Measurements from ENCODE around the gene HECA. TPM values are rescaled to one million over a fixed set of nuclear protein-coding genes. Genes with fewer than 3 reads are reported as not detected.
"Not testable (repeated sequence)": the region's sequence is repeated elsewhere in the genome, so short reads cannot be mapped to it uniquely, and the experiment has no call there.

HECA gene
- total RNA-seq, 1 experiment from 2014 or later = 2.9 TPM

DNA sequence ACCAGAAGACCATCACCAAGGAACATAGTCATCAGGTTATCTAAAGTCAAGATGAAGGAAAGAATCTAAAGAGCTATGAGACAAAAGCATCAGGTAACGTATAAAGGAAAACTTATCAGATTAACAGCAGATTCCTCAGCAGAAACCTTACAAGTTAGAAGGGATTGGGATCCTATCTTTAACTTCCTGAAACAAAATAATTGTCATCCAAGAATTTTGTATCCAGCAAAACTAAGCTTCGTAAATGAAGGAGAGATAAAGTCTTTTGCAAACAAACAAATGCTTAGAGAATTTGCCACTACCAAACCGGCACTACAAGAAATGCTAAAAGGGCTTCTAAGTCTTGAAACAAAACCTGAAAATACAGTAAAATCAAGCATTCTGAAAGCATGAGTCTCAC, 71.0 kb downstream of the HECA start:
- no peak for DNase-seq (ENCODE audit: low spot score)

DNA sequence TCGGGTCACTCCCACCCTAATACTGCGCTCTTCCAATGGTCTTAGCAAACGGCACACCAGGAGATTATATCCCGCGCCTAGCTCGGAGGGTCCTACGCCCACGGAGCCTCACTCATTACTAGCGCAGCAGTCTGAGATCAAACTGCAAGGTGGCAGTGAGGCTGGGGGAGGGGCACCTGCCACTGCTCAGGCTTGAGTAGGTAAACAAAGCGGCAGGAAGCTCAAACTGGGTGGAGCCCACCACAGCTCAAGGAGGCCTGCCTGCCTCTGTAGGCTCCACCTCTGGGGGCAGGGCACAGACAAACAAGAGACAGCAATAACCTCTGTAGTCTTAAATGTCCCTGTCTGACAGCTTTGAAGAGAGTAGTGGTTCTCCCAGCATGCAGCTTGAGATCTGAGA, 75.9 kb downstream of the HECA start:
- not testable (repeated sequence) for DNase-seq (ENCODE audit: low spot score)

DNA sequence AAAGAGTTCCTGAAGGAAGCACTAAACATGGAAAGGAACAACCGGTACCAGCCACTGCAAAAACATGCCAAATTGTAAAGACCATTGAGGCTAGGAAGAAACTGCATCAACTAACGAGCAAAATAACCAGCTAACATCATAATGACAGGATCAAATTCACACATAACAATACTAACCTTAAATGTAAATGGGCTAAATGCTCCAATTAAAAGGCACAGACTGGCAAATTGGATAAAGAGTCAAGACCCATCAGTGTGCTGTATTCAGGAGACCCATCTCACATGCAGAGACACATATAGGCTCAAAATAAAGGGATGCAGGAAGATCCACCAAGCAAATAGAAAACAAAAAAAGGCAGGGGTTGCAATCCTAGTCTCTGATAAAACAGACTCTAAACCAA, 77.6 kb downstream of the HECA start:
- DNase-seq (ENCODE audit: low spot score) = not testable (repeated sequence)

DNA sequence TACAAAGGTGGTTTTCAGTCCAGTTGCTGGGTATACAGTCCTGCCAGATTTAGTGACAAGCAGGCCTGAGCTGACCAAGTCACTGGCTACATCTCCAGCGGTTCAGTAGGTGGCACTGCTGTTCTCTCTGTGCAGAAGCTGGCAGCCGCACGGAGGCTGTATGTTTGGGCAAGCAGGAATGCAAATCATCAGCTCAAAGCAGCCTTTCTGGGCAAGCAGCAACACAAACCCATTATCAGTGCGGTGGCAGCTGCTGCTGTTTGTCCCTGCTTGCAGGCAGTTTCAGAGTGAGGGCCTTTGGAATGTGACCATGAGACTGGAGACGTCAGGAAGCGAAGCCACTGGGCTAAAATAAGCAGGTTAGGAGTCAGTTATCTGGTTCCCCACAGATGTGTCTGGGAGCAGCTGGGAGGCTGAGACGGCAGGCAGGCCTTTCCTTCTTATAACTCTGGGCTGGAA, 84.4 kb downstream of the HECA start:
- DNase-seq (ENCODE audit: low spot score) = peak; percentile 91

DNA sequence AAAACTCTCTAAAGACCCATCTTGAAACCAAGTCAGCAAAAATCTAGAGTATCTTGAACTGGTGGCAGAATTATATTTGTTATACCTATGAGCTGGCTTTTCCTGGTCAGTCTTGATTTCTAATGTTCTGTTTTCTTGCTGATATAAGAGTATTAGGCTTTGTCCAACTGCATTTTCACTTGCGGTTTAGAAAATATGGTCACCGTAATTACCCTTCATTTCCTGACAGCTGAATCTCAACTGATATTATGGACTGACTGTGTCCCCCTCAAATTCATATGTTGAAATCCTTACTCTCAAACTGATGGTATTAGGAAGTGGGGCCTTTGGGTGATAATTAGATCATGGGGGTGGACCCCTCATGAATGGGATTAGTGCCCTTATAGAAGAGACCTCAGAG, 84.9 kb downstream of the HECA start:
- no peak for DNase-seq (ENCODE audit: low spot score)

DNA sequence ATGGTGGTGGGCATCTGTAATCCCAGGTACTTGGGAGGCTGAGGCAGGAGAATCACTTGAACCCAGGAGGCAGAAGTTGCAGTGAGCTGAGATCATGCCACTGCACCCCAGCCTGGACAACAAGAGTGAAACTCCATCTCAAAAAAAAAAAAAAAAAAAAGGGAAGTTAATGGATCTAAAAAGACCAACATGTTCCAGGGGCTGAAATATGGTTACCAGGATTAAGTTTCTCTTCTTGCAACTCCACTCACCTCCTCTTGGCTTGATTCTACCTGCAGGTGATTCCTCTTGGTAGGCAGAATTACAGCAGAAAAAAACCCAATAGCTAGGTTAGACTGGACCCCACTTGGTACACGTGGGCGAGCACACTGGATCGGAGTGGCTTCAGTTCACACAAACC, 93.5 kb downstream of the HECA start:
- not testable (repeated sequence) for DNase-seq (ENCODE audit: low spot score)

Other genes starting within 250 kb of the HECA start
- 19.7 and 25.1 TPM in 2 replicates for gene REPS1, start 146.8 kb upstream of the HECA start, total RNA-seq (2014; rRNA removed; shearing (Covaris generic))
- 53.1 and 68.9 TPM in 2 replicates for gene ABRACL, start 106.3 kb upstream of the HECA start, total RNA-seq (2014; rRNA removed; shearing (Covaris generic))
- gene TXLNB, start 156.9 kb downstream of the HECA start, total RNA-seq (2014; rRNA removed; shearing (Covaris generic)) = 0.04 and 0.18 TPM in 2 replicates
- 28.1 and 31.2 TPM in 2 replicates for gene CITED2, start 239.6 kb downstream of the HECA start, total RNA-seq (2014; rRNA removed; shearing (Covaris generic))